ENCODE results near the gene KCNJ9.
"Not testable (repeated sequence)": the region's sequence is repeated elsewhere in the genome, so short reads cannot be mapped to it uniquely, and the experiment has no call there.

KCNJ9 gene

GRCh38 chr1:160123726-160124125 lies 42.4 kb downstream of the KCNJ9 start:
- no peak overlapping the region for H3K4me3 ChIP-seq (replicated peaks; ENCODE audit: low read depth, low read length)
- DNase-seq (ENCODE audit: extremely low read depth, insufficient read length): no peak
- no peaks in the 10 kb centered on the region for H3K27me3 ChIP-seq (replicated peaks; ENCODE audit: control insufficient read depth, insufficient read depth, low read length)
- H3K36me3 ChIP-seq (ENCODE audit: control insufficient read depth, insufficient read depth, low read length): no peaks in the 10 kb centered on the region
- no peak for TF ChIP-seq CTCF (IDR thresholded peaks at IDR 0.05; ENCODE audit: insufficient read depth, low read length, poor library complexity, severe bottlenecking)

- no peak for TF ChIP-seq CTCF (IDR thresholded peaks at IDR 0.05; ENCODE audit: insufficient read depth, low read length, poor library complexity, severe bottlenecking)
- Histone ChIP-seq H3K4me3 (replicated peaks; ENCODE audit: low read depth, low read length) (no peak overlapping the region), H3K36me3 (ENCODE audit: control insufficient read depth, insufficient read depth, low read length) (no peaks in the 10 kb centered on the region), H3K27me3 (replicated peaks; ENCODE audit: control insufficient read depth, insufficient read depth, low read length) (no peaks in the 10 kb centered on the region)
- no peak for DNase-seq (ENCODE audit: extremely low read depth, insufficient read length)
These were observed 43.6 kb downstream of the KCNJ9 start for GRCh38 chr1:160124705-160125478.

- Histone ChIP-seq H3K36me3 (ENCODE audit: control insufficient read depth, insufficient read depth, low read length) (no peaks in the 10 kb centered on the region), H3K27me3 (replicated peaks; ENCODE audit: control insufficient read depth, insufficient read depth, low read length) (peaks cover 1% of the 10 kb centered on the region), H3K4me3 (replicated peaks; ENCODE audit: low read depth, low read length) (no peak overlapping the region)
- no peak for DNase-seq (ENCODE audit: extremely low read depth, insufficient read length)
- no peak for TF ChIP-seq CTCF (IDR thresholded peaks at IDR 0.05; ENCODE audit: insufficient read depth, low read length, poor library complexity, severe bottlenecking)
These were observed 44.4 kb downstream of the KCNJ9 start for GRCh38 chr1:160125746-160126145.

GRCh38 chr1:160126342-160126741 lies 45.0 kb downstream of the KCNJ9 start:
- not testable (repeated sequence) for H3K36me3 ChIP-seq (ENCODE audit: control insufficient read depth, insufficient read depth, low read length); DNase-seq (ENCODE audit: extremely low read depth, insufficient read length); H3K4me3 ChIP-seq (replicated peaks; ENCODE audit: low read depth, low read length); H3K27me3 ChIP-seq (replicated peaks; ENCODE audit: control insufficient read depth, insufficient read depth, low read length)

GRCh38 chr1:160127381-160127780 lies 46.0 kb downstream of the KCNJ9 start:
- Histone ChIP-seq H3K36me3 (ENCODE audit: control insufficient read depth, insufficient read depth, low read length) (no peaks in the 10 kb centered on the region), H3K4me3 (replicated peaks; ENCODE audit: low read depth, low read length) (no peak overlapping the region), H3K27me3 (replicated peaks; ENCODE audit: control insufficient read depth, insufficient read depth, low read length) (peaks cover 1% of the 10 kb centered on the region)
- no peak for TF ChIP-seq CTCF (IDR thresholded peaks at IDR 0.05; ENCODE audit: insufficient read depth, low read length, poor library complexity, severe bottlenecking)
- DNase-seq (ENCODE audit: extremely low read depth, insufficient read length): no peak

- no peak for DNase-seq (ENCODE audit: extremely low read depth, insufficient read length)
- no peaks in the 10 kb centered on the region for H3K36me3 ChIP-seq (ENCODE audit: control insufficient read depth, insufficient read depth, low read length)
- TF ChIP-seq CTCF (IDR thresholded peaks at IDR 0.05; ENCODE audit: insufficient read depth, low read length, poor library complexity, severe bottlenecking): no peak
These were observed 46.7 kb downstream of the KCNJ9 start for GRCh38 chr1:160127865-160128523.

More at GRCh38 chr1:160127865-160128523, 46.7 kb downstream of the KCNJ9 start:
- Histone ChIP-seq H3K4me3 (replicated peaks; ENCODE audit: low read depth, low read length) (no peak overlapping the region), H3K27me3 (replicated peaks; ENCODE audit: control insufficient read depth, insufficient read depth, low read length) (peaks cover 1% of the 10 kb centered on the region)

Data from GM06990 (cell line).